ENCODE data around the gene SARNP.
A peak's percentile ranks its signal among the peaks of the same experiment; 100 is the strongest.

SARNP gene

GRCh38 chr12:55718624-55719275, 98.8 kb downstream of the SARNP start:
- Histone ChIP-seq H4K20me1 (ENCODE audit: insufficient read depth, low read length) (no peaks in the 10 kb centered on the region), H3K4me1 (ENCODE audit: insufficient read depth, low read length, severe bottlenecking) (peaks cover 44% of the 10 kb centered on the region), H3K4me2 (ENCODE audit: low read length) (no peak overlapping the region), H3K79me2 (ENCODE audit: insufficient read depth, low read length) (no peaks in the 10 kb centered on the region), H3K27me3 (ENCODE audit: insufficient read depth, low read length) (no peaks in the 10 kb centered on the region), H3K9me2 (ENCODE audit: low read depth, low read length) (no peaks in the 10 kb centered on the region), H3K36me3 (ENCODE audit: insufficient read depth, low read length) (no peaks in the 10 kb centered on the region), H3F3A (ENCODE audit: insufficient read depth, low read length) (no peaks in the 10 kb centered on the region), H3K9ac (ENCODE audit: low read length) (no peak overlapping the region), H2AFZ (ENCODE audit: low read length) (no peak overlapping the region), H3K9me3 (ENCODE audit: low read length) (no peaks in the 10 kb centered on the region), H3K4me3 (ENCODE audit: low read depth, low read length, poor library complexity, severe bottlenecking) (no peak overlapping the region), H3K27ac (ENCODE audit: low read depth, low read length, poor library complexity, severe bottlenecking) (no peak overlapping the region)
- TF ChIP-seq, protein P1, sequence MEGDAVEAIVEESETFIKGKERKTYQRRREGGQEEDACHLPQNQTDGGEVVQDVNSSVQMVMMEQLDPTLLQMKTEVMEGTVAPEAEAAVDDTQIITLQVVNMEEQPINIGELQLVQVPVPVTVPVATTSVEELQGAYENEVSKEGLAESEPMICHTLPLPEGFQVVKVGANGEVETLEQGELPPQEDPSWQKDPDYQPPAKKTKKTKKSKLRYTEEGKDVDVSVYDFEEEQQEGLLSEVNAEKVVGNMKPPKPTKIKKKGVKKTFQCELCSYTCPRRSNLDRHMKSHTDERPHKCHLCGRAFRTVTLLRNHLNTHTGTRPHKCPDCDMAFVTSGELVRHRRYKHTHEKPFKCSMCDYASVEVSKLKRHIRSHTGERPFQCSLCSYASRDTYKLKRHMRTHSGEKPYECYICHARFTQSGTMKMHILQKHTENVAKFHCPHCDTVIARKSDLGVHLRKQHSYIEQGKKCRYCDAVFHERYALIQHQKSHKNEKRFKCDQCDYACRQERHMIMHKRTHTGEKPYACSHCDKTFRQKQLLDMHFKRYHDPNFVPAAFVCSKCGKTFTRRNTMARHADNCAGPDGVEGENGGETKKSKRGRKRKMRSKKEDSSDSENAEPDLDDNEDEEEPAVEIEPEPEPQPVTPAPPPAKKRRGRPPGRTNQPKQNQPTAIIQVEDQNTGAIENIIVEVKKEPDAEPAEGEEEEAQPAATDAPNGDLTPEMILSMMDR (IDR thresholded peaks at IDR 0.05; ENCODE audit: low read length): no peak
- no peak for TF ChIP-seq EZH2 (IDR thresholded peaks at IDR 0.05; ENCODE audit: borderline replicate concordance, low read length)

DNA sequence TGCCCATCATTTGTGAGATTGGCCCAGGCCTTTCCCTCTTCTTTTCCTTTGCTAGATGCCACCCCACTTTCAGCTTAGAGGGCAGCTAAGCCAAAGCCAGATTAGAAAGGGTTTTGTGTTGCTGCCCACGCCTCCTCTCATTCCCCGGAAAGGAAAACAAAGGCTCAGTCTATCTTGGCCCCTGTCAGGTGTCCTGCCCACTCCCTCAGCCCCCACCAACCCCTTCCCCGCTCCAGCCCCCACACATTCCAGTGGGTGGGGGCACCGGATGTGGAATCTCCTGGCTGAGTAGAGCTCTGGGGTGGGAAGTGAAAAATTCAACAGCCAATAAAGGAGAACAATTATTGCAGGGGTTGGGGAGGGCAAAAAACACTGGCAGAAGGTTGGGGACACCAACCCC, 99.5 kb downstream of the SARNP start:
- no peaks in the 10 kb centered on the region for H3K27me3 ChIP-seq (ENCODE audit: insufficient read depth, low read length)
- no peaks in the 10 kb centered on the region for H3K9me3 ChIP-seq (ENCODE audit: low read length)
- TF ChIP-seq, protein P1 (IDR thresholded peaks at IDR 0.05; ENCODE audit: low read length): no peak
- TF ChIP-seq EZH2 (IDR thresholded peaks at IDR 0.05; ENCODE audit: borderline replicate concordance, low read length): no peak
- H3K4me1 ChIP-seq (ENCODE audit: insufficient read depth, low read length, severe bottlenecking): peaks cover 36% of the 10 kb centered on the region
- no peaks in the 10 kb centered on the region for H4K20me1 ChIP-seq (ENCODE audit: insufficient read depth, low read length)
- no peak overlapping the region for H3K4me3 ChIP-seq (ENCODE audit: low read depth, low read length, poor library complexity, severe bottlenecking)
- H3K4me2 ChIP-seq (ENCODE audit: low read length): peak overlapping the region; percentile 97; the same call in 1 of the 2 replicates
- H3K27ac ChIP-seq (ENCODE audit: low read depth, low read length, poor library complexity, severe bottlenecking): peak overlapping the region; percentile 81
- H3K36me3 ChIP-seq (ENCODE audit: insufficient read depth, low read length): no peaks in the 10 kb centered on the region
- H3K9me2 ChIP-seq (ENCODE audit: low read depth, low read length): no peaks in the 10 kb centered on the region
- no peaks in the 10 kb centered on the region for H3F3A ChIP-seq (ENCODE audit: insufficient read depth, low read length)
- H2AFZ ChIP-seq (ENCODE audit: low read length): no peak overlapping the region
- no peak overlapping the region; the same call in 1 of the 2 replicates for H3K9ac ChIP-seq (ENCODE audit: low read length)
- H3K79me2 ChIP-seq (ENCODE audit: insufficient read depth, low read length): no peaks in the 10 kb centered on the region

DNA sequence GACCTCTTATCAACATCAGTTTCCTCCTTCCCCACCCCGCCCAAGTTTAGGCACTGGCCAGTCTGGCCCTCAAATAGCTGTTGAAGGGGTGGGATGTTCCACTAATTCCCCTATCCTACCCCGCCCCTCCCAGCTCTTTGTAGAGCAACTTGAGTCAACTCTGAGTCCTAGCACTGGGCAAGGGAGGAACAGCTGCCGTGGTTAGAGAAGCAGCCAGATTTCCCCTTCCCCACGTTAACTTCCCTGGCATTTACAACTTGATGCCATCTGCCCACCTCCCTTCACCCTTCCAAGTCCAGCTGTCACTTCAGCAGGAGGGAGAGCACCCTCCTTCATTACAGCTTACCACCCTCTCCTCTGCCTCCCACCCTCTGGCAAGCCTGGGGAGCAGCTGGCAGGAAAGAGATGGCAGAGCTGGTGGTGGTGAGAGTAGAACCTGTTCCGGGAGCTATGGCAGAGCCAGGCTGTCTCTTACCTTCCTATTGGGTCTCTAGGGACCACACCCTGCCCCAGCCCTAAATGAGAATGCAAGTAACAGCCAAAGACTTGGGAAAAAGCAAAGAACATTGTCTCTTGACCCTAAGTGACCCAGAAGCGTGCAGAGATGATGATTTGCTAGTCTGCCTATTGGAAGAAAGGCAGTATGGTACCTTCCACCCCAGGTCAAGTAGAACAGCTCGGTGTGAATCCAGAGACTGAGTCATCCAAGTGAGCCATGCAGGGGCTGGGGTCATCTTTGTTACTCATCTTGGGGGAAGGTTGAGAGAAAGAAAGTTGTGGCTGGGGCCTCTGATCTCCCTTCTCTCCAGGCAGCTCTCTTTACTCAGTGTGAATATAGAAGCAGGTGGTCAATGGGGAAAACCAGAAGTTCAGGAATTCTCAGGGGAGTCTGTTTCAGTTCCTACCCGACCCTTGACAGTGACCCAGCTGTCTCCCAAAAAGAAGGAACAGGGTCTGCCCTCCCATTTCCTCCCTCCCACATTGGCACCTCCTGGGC, 100.2 kb downstream of the SARNP start:
- no peaks in the 10 kb centered on the region for H3K27me3 ChIP-seq (ENCODE audit: insufficient read depth, low read length)
- H3K79me2 ChIP-seq (ENCODE audit: insufficient read depth, low read length): no peaks in the 10 kb centered on the region
- H3F3A ChIP-seq (ENCODE audit: insufficient read depth, low read length): no peaks in the 10 kb centered on the region
- H2AFZ ChIP-seq (ENCODE audit: low read length): no peak overlapping the region
- H3K9me3 ChIP-seq (ENCODE audit: low read length): no peaks in the 10 kb centered on the region
- TF ChIP-seq, protein P1 (IDR thresholded peaks at IDR 0.05; ENCODE audit: low read length): no peak
- no peak for TF ChIP-seq EZH2 (IDR thresholded peaks at IDR 0.05; ENCODE audit: borderline replicate concordance, low read length)
- H3K4me3 ChIP-seq (ENCODE audit: low read depth, low read length, poor library complexity, severe bottlenecking): peak overlapping the region; percentile 82
- H3K4me1 ChIP-seq (ENCODE audit: insufficient read depth, low read length, severe bottlenecking): peaks cover 31% of the 10 kb centered on the region
- no peaks in the 10 kb centered on the region for H4K20me1 ChIP-seq (ENCODE audit: insufficient read depth, low read length)
- H3K27ac ChIP-seq (ENCODE audit: low read depth, low read length, poor library complexity, severe bottlenecking): peak overlapping the region; percentile 81
- no peaks in the 10 kb centered on the region for H3K9me2 ChIP-seq (ENCODE audit: low read depth, low read length)
- peak overlapping the region; percentile 97 for H3K4me2 ChIP-seq (ENCODE audit: low read length)
- H3K36me3 ChIP-seq (ENCODE audit: insufficient read depth, low read length): no peaks in the 10 kb centered on the region
- H3K9ac ChIP-seq (ENCODE audit: low read length): peak overlapping the region; percentile 82
